ENCODE results near the gene DGAT2.

The DGAT2 gene

DNA sequence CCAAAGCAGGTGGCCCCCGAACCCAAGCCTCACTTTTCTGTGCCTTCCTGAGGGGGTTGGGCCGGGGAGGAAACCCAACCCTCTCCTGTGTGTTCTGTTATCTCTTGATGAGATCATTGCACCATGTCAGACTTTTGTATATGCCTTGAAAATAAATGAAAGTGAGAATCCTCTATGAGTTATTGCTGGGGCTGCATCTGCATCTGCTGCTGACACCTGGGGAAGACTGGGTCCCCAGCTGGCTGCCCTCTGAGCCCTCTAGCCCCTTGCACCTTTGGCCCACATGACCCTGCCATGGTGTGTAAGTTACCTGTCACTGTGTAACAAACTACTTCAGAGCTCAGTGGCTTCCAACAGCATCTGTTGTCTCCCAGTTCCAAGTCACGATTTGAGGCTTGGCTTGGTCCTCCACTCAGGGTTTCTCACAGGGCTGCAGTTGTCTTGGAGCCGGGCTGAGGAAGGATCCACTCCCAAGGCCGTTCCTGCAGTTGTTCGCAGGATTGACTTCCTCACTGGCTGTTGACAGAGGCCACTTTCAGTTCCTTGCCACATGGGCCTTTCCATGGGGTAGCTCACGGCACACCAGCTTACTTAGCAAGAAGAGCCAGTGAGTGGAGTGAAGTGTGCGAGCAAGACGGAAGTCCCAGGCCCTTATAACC, 32.9 kb downstream of the DGAT2 start:
- DNase-seq (ENCODE audit: low read depth), result no peak
- TF ChIP-seq, protein P1, sequence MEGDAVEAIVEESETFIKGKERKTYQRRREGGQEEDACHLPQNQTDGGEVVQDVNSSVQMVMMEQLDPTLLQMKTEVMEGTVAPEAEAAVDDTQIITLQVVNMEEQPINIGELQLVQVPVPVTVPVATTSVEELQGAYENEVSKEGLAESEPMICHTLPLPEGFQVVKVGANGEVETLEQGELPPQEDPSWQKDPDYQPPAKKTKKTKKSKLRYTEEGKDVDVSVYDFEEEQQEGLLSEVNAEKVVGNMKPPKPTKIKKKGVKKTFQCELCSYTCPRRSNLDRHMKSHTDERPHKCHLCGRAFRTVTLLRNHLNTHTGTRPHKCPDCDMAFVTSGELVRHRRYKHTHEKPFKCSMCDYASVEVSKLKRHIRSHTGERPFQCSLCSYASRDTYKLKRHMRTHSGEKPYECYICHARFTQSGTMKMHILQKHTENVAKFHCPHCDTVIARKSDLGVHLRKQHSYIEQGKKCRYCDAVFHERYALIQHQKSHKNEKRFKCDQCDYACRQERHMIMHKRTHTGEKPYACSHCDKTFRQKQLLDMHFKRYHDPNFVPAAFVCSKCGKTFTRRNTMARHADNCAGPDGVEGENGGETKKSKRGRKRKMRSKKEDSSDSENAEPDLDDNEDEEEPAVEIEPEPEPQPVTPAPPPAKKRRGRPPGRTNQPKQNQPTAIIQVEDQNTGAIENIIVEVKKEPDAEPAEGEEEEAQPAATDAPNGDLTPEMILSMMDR (conservative IDR thresholded peaks at IDR 0.05; ENCODE audit: low read depth, low read length), result no peak
- no peak overlapping the region for H3K4me3 ChIP-seq (ENCODE audit: low read depth, low read length)

GRCh38 chr11:75802021-75802912, 33.7 kb downstream of the DGAT2 start:
- no peak for DNase-seq (ENCODE audit: low read depth)
- H3K4me3 ChIP-seq (ENCODE audit: low read depth, low read length), result no peak overlapping the region
- TF ChIP-seq, protein P1 (conservative IDR thresholded peaks at IDR 0.05; ENCODE audit: low read depth, low read length), result no peak

- DNase-seq (ENCODE audit: low read depth), result peak; percentile 85
Measured at GRCh38 chr11:75802913-75803820, 34.6 kb downstream of the DGAT2 start.

GRCh38 chr11:75809111-75809510, 40.5 kb downstream of the DGAT2 start:
- no peak overlapping the region for H3K4me3 ChIP-seq (ENCODE audit: low read depth, low read length)
- DNase-seq (ENCODE audit: low read depth), result no peak
- TF ChIP-seq, protein P1 (conservative IDR thresholded peaks at IDR 0.05; ENCODE audit: low read depth, low read length), result no peak

More at GRCh38 chr11:75802913-75803820, 34.6 kb downstream of the DGAT2 start:
- TF ChIP-seq, protein P1 (conservative IDR thresholded peaks at IDR 0.05; ENCODE audit: low read depth, low read length), result peak; percentile 98
- no peak overlapping the region for H3K4me3 ChIP-seq (ENCODE audit: low read depth, low read length)

- TF ChIP-seq, protein P1 (conservative IDR thresholded peaks at IDR 0.05; ENCODE audit: low read depth, low read length), result no peak
- no peak overlapping the region for H3K4me3 ChIP-seq (ENCODE audit: low read depth, low read length)
- DNase-seq (ENCODE audit: low read depth), result no peak
Measured at GRCh38 chr11:75809991-75810390, 41.4 kb downstream of the DGAT2 start.

- H3K4me3 ChIP-seq (ENCODE audit: low read depth, low read length), result no peak overlapping the region
- TF ChIP-seq, protein P1 (conservative IDR thresholded peaks at IDR 0.05; ENCODE audit: low read depth, low read length), result no peak
- no peak for DNase-seq (ENCODE audit: low read depth)
Measured at GRCh38 chr11:75810637-75811390, 42.2 kb downstream of the DGAT2 start.
